IMR-90 (cell line): ENCODE measurements around the gene MITD1. TPM values are rescaled to one million over a fixed set of nuclear protein-coding genes. Genes with fewer than 3 reads are reported as not detected.
"Not testable (repeated sequence)": the region's sequence is repeated elsewhere in the genome, so short reads cannot be mapped to it uniquely, and the experiment has no call there.

Experiments used
- ATAC-seq: fragments of 200-7000 bp; cut with Tn5 transposase; 2 replicates; pipeline ENCODE4 v1.9.1; 2020; ENCODE audit warnings: low read depth, mild to moderate bottlenecking, moderate library complexity
- BruUV-seq: library from RNA; stranded (reverse); fragments of 400-500 nt; replicated peaks from 2 replicates; lab custom pipeline; 2021; lab: Mats Ljungman, UMichigan
- CTCF ChIA-PET: fragments of 300-600 bp; formaldehyde crosslinking; extraction: SDS; loops from one replicate; lab custom pipeline; 2021; ENCODE audit warnings: antibody characterized with exemption; lab: Yijun Ruan, JAX
- POLR2A ChIA-PET: fragments of 300-600 bp; sonication (Branson Sonifier 250); formaldehyde crosslinking; loops from one replicate; lab custom pipeline; 2022; ENCODE audit warnings: antibody characterized with exemption; ENCODE audit not compliant: unreplicated experiment; lab: Charles Lee
- DNase-seq: peaks from one replicate; pipeline ENCODE4 v3.0.0; 2013
- H2AFZ ChIP-seq: replicated peaks from 2 replicates; pipeline ENCODE3; 2013; ENCODE audit warnings: low read length, mild to moderate bottlenecking; ENCODE audit not compliant: poor library complexity
- H2AK5ac ChIP-seq: 2 replicates; pipeline ENCODE4 v1.6.1; 2013; ENCODE audit warnings: low read depth, low read length, inconsistent platforms
- H2AK9ac ChIP-seq: replicated peaks from 2 replicates; pipeline ENCODE3; 2013; ENCODE audit warnings: mild to moderate bottlenecking, low read depth, low read length, moderate library complexity; ENCODE audit not compliant: poor library complexity
- H2BK120ac ChIP-seq: 2 replicates; pipeline ENCODE4 v1.6.1; 2013; ENCODE audit warnings: low read depth, low read length, inconsistent platforms
- H2BK15ac ChIP-seq: 3 replicates; pipeline ENCODE4 v1.6.1; 2013; ENCODE audit warnings: low read depth, low read length, inconsistent platforms
- H2BK20ac ChIP-seq: 2 replicates; pipeline ENCODE4 v1.6.1; 2013; ENCODE audit warnings: low read depth, mild to moderate bottlenecking, inconsistent platforms, low read length, moderate library complexity
- H2BK5ac ChIP-seq: 2 replicates; pipeline ENCODE4 v1.6.1; 2013; ENCODE audit warnings: mild to moderate bottlenecking, low read depth, low read length, inconsistent platforms; ENCODE audit not compliant: poor library complexity, severe bottlenecking
- H3K14ac ChIP-seq: replicated peaks from 2 replicates; pipeline ENCODE4 v1.6.1; 2013; ENCODE audit warnings: low read depth, low read length, inconsistent platforms
- H3K18ac ChIP-seq: 2 replicates; pipeline ENCODE4 v1.6.1; 2013; ENCODE audit warnings: low read depth, low read length, control low read depth
- H3K23ac ChIP-seq: 2 replicates; pipeline ENCODE4 v1.6.1; 2013; ENCODE audit warnings: low read depth, low read length, inconsistent platforms
- H3K27ac ChIP-seq: 2 replicates; pipeline ENCODE4 v1.5.1; 2013; ENCODE audit warnings: mild to moderate bottlenecking, control low read depth, low read length; ENCODE audit not compliant: insufficient read depth
- H3K27me3 ChIP-seq: 2 replicates; pipeline ENCODE4 v1.6.1; 2013; ENCODE audit warnings: low read length; ENCODE audit not compliant: control insufficient read depth, insufficient read depth
- H3K36me3 ChIP-seq: 2 replicates; pipeline ENCODE4 v1.6.1; 2013; ENCODE audit warnings: low read length, mixed read lengths; ENCODE audit not compliant: control insufficient read depth, insufficient read depth
- H3K4ac ChIP-seq: 2 replicates; pipeline ENCODE4 v1.6.1; 2013; ENCODE audit warnings: low read depth, low read length, inconsistent platforms
- H3K4me1 ChIP-seq: 2 replicates; pipeline ENCODE4 v1.6.1; 2013; ENCODE audit warnings: low read length, mixed read lengths; ENCODE audit not compliant: control insufficient read depth, insufficient read depth
- H3K4me2 ChIP-seq: 2 replicates; pipeline ENCODE4 v1.6.1; 2013; ENCODE audit warnings: low read depth, mild to moderate bottlenecking, control low read depth, low read length, moderate library complexity
- H3K4me3 ChIP-seq: 2 replicates; pipeline ENCODE4 v1.5.1; 2013; ENCODE audit warnings: low read depth, mild to moderate bottlenecking, control low read depth, low read length, moderate library complexity; ENCODE audit not compliant: insufficient read depth
- H3K56ac ChIP-seq: 2 replicates; pipeline ENCODE4 v1.6.1; 2013; ENCODE audit warnings: low read length, inconsistent platforms; ENCODE audit not compliant: insufficient read depth; ENCODE audit errors: extremely low read depth
- H3K79me1 ChIP-seq, 2 experiments: 2 replicates each; pipeline ENCODE4 v1.6.1; 2013; ENCODE audit warnings: low read length in 2 of 2, inconsistent platforms in 1 of 2, low read depth in 1 of 2
- H3K9ac ChIP-seq: 2 replicates; pipeline ENCODE4 v1.6.1; 2013; ENCODE audit warnings: low read depth, low read length, control low read depth
- H3K9me1 ChIP-seq: 2 replicates; pipeline ENCODE4 v1.6.1; 2013; ENCODE audit warnings: low read length, inconsistent platforms; ENCODE audit not compliant: insufficient read depth
- H3K9me3 ChIP-seq: 2 replicates; pipeline ENCODE4 v1.6.1; 2013; ENCODE audit warnings: low read length; ENCODE audit not compliant: control insufficient read depth, insufficient read depth
- H4K20me1 ChIP-seq: 2 replicates; pipeline ENCODE4 v1.6.1; 2013; ENCODE audit warnings: low read length, inconsistent platforms; ENCODE audit not compliant: insufficient read depth
- H4K5ac ChIP-seq: 2 replicates; pipeline ENCODE4 v1.6.1; 2013; ENCODE audit warnings: mild to moderate bottlenecking, low read depth, low read length, control low read depth
- H4K8ac ChIP-seq, 2 experiments: 2 replicates each; pipeline ENCODE4 v1.6.1; 2013; ENCODE audit warnings: low read depth in 2 of 2, low read length in 2 of 2, control low read depth in 1 of 2, inconsistent platforms in 1 of 2
- H4K91ac ChIP-seq: 2 replicates; pipeline ENCODE4 v1.6.1; 2013; ENCODE audit warnings: low read depth, low read length, inconsistent platforms; ENCODE audit not compliant: insufficient read depth
- WGBS, 2 experiments: methylation state at CpG; one replicate each; pipeline versions ENCODE4 v1.1.5 to v1.1.7; 2013; ENCODE audit warnings: missing lambda C conversion rate in 2 of 2; ENCODE audit not compliant: insufficient read length in 1 of 2; ENCODE audit errors: extremely low coverage in 2 of 2; 5-methylcytosine and 5-hydroxymethylcytosine counted together
- dilution Hi-C: fragments of 300-500 bp; cut with HindIII; formaldehyde crosslinking; loops from one replicate; pipeline ENCODE4 v1.14.3; 2018; ENCODE audit warnings: low sequenced_read_pairs; ENCODE audit not compliant: unreplicated experiment
- in situ Hi-C: fragments of 300-500 bp; cut with MboI; formaldehyde crosslinking; loops from 3 replicates; pipeline ENCODE4 v1.14.3; 2019; ENCODE audit warnings: low sequenced_read_pairs, inconsistent platforms, mixed read lengths
- intact Hi-C: fragments of 100-400 bp; cut with micrococcal nuclease; formaldehyde crosslinking; loops from 2 replicates; pipeline ENCODE4 v1.10.0; 2022
- polyA plus RNA-seq, 3 experiments: library from polyadenylated mRNA; depleted of rRNA; stranded (reverse); fragments of >200 nt; gene quantifications; 2 replicates each; pipeline ENCODE4 v1.2.3, GENCODE V29; 2012; ENCODE audit warnings: low replicate concordance in 1 of 3
- total RNA-seq: library from RNA; depleted of rRNA; stranded (reverse); fragments of >200 nt; gene quantifications from 2 replicates; pipeline ENCODE4 v1.2.3, GENCODE V29; 2012

Gene MITD1
- total and polyA plus RNA-seq, 2 of the 4 experiments (the other 2 are of a cell fraction), result 4.3 to 18.7 TPM

- H3K27me3 ChIP-seq, H3K27ac ChIP-seq, H3K79me1 ChIP-seq, H3K4ac ChIP-seq, H4K5ac ChIP-seq, H3K9me3 ChIP-seq, ATAC-seq, H2BK15ac ChIP-seq, CTCF ChIA-PET, BruUV-seq, H3K23ac ChIP-seq, H3K4me1 ChIP-seq, H2AK9ac ChIP-seq, in situ Hi-C loops, POLR2A ChIA-PET, H3K9me1 ChIP-seq, H3K36me3 ChIP-seq, H2BK5ac ChIP-seq, H3K4me3 ChIP-seq, H4K20me1 ChIP-seq, H2AK5ac ChIP-seq, H2AFZ ChIP-seq, H4K8ac ChIP-seq, DNase-seq, H3K14ac ChIP-seq, H3K18ac ChIP-seq, H2BK20ac ChIP-seq, intact Hi-C loops, H4K91ac ChIP-seq, H3K56ac ChIP-seq, dilution Hi-C loops, H3K4me2 ChIP-seq, H3K9ac ChIP-seq, H2BK120ac ChIP-seq: not testable (repeated sequence)
- no CpG with 5 or more reads among the region's 2 CpGs for WGBS, 2 experiments
Observed at GRCh38 chr2:99135044-99135556, 45.8 kb downstream of the MITD1 start.
